Fibroblast of lung (primary cell): ENCODE measurements around the gene SLC13A3. TPM values are rescaled to one million over a fixed set of nuclear protein-coding genes. Genes with fewer than 3 reads are reported as not detected.

ENCODE experiments used
- DNase-seq, 2 donors: peaks; one replicate each; pipeline versions ENCODE4 v3.0.0 to v3.0.0-alpha.2; 2010; ENCODE audit warnings: low read depth in 2 of 2
- H2AFZ ChIP-seq: 2 replicates; pipeline ENCODE4 v1.5.1; 2012; ENCODE audit warnings: low read length, control low read depth, inconsistent platforms
- H3K27ac ChIP-seq: 2 replicates; pipeline ENCODE4 v1.5.1; 2011; ENCODE audit warnings: low read length, control low read depth; ENCODE audit not compliant: insufficient read depth
- H3K27me3 ChIP-seq: 2 replicates; pipeline ENCODE4 v1.5.1; 2011; ENCODE audit warnings: mild to moderate bottlenecking, low read length; ENCODE audit not compliant: control insufficient read depth, insufficient read depth
- H3K36me3 ChIP-seq: 2 replicates; pipeline ENCODE4 v1.5.1; 2011; ENCODE audit warnings: low read length; ENCODE audit not compliant: control insufficient read depth, insufficient read depth
- H3K4me1 ChIP-seq: 2 replicates; pipeline ENCODE4 v1.5.1; 2011; ENCODE audit warnings: low read length; ENCODE audit not compliant: control insufficient read depth, insufficient read depth; ENCODE audit errors: extremely low read depth
- H3K4me2 ChIP-seq: 2 replicates; pipeline ENCODE4 v1.5.1; 2011; ENCODE audit warnings: low read length, control low read depth; ENCODE audit not compliant: insufficient read depth; ENCODE audit errors: extremely low read depth
- H3K4me3 ChIP-seq, 4 experiments: fragments of 200-600 bp in 1 of 4; sonication (generic) in 1 of 4; replicated peaks in 1 of 4; 2 replicates each; pipeline ENCODE4 v1.5.1; 2011 to 2016; ENCODE audit warnings: low read length in 4 of 4, low read depth in 3 of 4, mild to moderate bottlenecking in 3 of 4, control low read depth in 2 of 4, inconsistent platforms in 1 of 4, mixed read lengths in 1 of 4; ENCODE audit not compliant: insufficient read depth in 1 of 4; ENCODE audit errors: control extremely low read depth in 1 of 4
- H3K79me2 ChIP-seq: 2 replicates; pipeline ENCODE4 v1.5.1; 2012; ENCODE audit warnings: mild to moderate bottlenecking, low read length, inconsistent platforms; ENCODE audit not compliant: control insufficient read depth, insufficient read depth
- H3K9ac ChIP-seq: 2 replicates; pipeline ENCODE4 v1.5.1; 2011; ENCODE audit warnings: mild to moderate bottlenecking, low read length, control low read depth; ENCODE audit not compliant: insufficient read depth
- H3K9me3 ChIP-seq: 2 replicates; pipeline ENCODE4 v1.5.1; 2012; ENCODE audit warnings: low read depth, low read length; ENCODE audit not compliant: control insufficient read depth, insufficient read depth
- H4K20me1 ChIP-seq: 2 replicates; pipeline ENCODE4 v1.5.1; 2011; ENCODE audit warnings: low read length; ENCODE audit not compliant: control insufficient read depth, insufficient read depth; ENCODE audit errors: extremely low read depth
- CTCF ChIP-seq, 2 donors: IDR thresholded peaks in 1 of 2; conservative IDR thresholded peaks in 1 of 2; 1 replicate in 1 of 2; 2 replicates in 1 of 2; pipeline ENCODE4 v1.5.1; 2011 to 2012; ENCODE audit warnings: low read length in 2 of 2, control low read depth in 1 of 2, inconsistent platforms in 1 of 2, low read depth in 1 of 2, mild to moderate bottlenecking in 1 of 2
- EZH2 ChIP-seq: IDR thresholded peaks from 2 replicates; pipeline ENCODE4 v1.5.1; 2012; ENCODE audit warnings: low read length, control low read depth, mild to moderate bottlenecking; ENCODE audit errors: missing control alignments
- polyA plus RNA-seq, 2 donors: library from polyadenylated mRNA; depleted of rRNA in 1 of 2; stranded (reverse) in 1 of 2; unstranded in 1 of 2; fragments of >200 nt; gene quantifications; 2 replicates each; pipeline ENCODE4 v1.2.1, GENCODE V29; 2011 to 2012; ENCODE audit warnings: missing spikeins in 1 of 2
- total RNA-seq: library from RNA; depleted of rRNA; stranded (reverse); fragments of >200 nt; gene quantifications from 2 replicates; pipeline ENCODE4 v1.2.1, GENCODE V29; 2014

The SLC13A3 gene
- total and polyA plus RNA-seq, 2 donors (not counting 1 experiment from before 2014, with no cell fraction given): 2.2 to 5.6 TPM

GRCh38 chr20:46634528-46634927 is 16.7 kb downstream of the SLC13A3 start:
- TF ChIP-seq EZH2: no peak
- no peak for TF ChIP-seq CTCF (conservative IDR thresholded peaks at IDR 0.05 in 1 of 2, IDR thresholded peaks at IDR 0.05 in 1 of 2; ENCODE audit: low read depth in 1 of 2, low read length in 2 of 2)
- H2AFZ ChIP-seq: no peak overlapping the region
- no peaks in the 10 kb centered on the region for H3K9me3 ChIP-seq
- H3K27me3 ChIP-seq: no peaks in the 10 kb centered on the region
- H3K27ac ChIP-seq: no peak overlapping the region
- H3K4me2 ChIP-seq: no peak overlapping the region
- no peak overlapping the region for H3K4me3 ChIP-seq
- H3K9ac ChIP-seq: no peak overlapping the region
- no peaks in the 10 kb centered on the region for H4K20me1 ChIP-seq
- DNase-seq: no peak
- no peaks in the 10 kb centered on the region for H3K79me2 ChIP-seq
- no peaks in the 10 kb centered on the region for H3K4me1 ChIP-seq
- H3K36me3 ChIP-seq: no peaks in the 10 kb centered on the region

GRCh38 chr20:46631874-46632446 is 19.3 kb downstream of the SLC13A3 start:
- Histone ChIP-seq H4K20me1 (no peaks in the 10 kb centered on the region), H3K4me3 (no peak overlapping the region), H3K4me1 (no peaks in the 10 kb centered on the region), H3K36me3 (no peaks in the 10 kb centered on the region), H2AFZ (no peak overlapping the region), H3K4me2 (no peak overlapping the region), H3K27ac (no peak overlapping the region), H3K9me3 (no peaks in the 10 kb centered on the region), H3K9ac (no peak overlapping the region), H3K79me2 (no peaks in the 10 kb centered on the region), H3K27me3 (no peaks in the 10 kb centered on the region)
- DNase-seq: no peak
- TF ChIP-seq CTCF (conservative IDR thresholded peaks at IDR 0.05 in 1 of 2, IDR thresholded peaks at IDR 0.05 in 1 of 2; ENCODE audit: low read depth in 1 of 2, low read length in 2 of 2): no peak

GRCh38 chr20:46631212-46631869 is 19.9 kb downstream of the SLC13A3 start:
- TF ChIP-seq EZH2 (no peak), CTCF (conservative IDR thresholded peaks at IDR 0.05 in 1 of 2, IDR thresholded peaks at IDR 0.05 in 1 of 2; ENCODE audit: low read depth in 1 of 2, low read length in 2 of 2) (no peak)
- H3K4me2 ChIP-seq: no peak overlapping the region
- no peak overlapping the region for H3K27ac ChIP-seq
- no peak overlapping the region for H2AFZ ChIP-seq
- no peak overlapping the region for H3K4me3 ChIP-seq
- no peak overlapping the region for H3K9ac ChIP-seq
- peak in 1 of 2 donors; percentile 16 for DNase-seq
- H4K20me1 ChIP-seq: no peaks in the 10 kb centered on the region
- H3K4me1 ChIP-seq: no peaks in the 10 kb centered on the region
- no peaks in the 10 kb centered on the region for H3K79me2 ChIP-seq
- H3K36me3 ChIP-seq: no peaks in the 10 kb centered on the region
- no peaks in the 10 kb centered on the region for H3K27me3 ChIP-seq
- no peaks in the 10 kb centered on the region for H3K9me3 ChIP-seq
